Measurements from ENCODE around the gene ZNF277.
"Not testable (repeated sequence)": the region's sequence is repeated elsewhere in the genome, so short reads cannot be mapped to it uniquely, and the experiment has no call there.

ZNF277 gene

GRCh38 chr7:112383671-112384417 is 177.3 kb downstream of the ZNF277 start:
- H3K36me3 ChIP-seq (ENCODE audit: low read depth): no peaks in the 10 kb centered on the region
- no peak overlapping the region for H3K27ac ChIP-seq (ENCODE audit: poor library complexity, severe bottlenecking)
- H3K4me1 ChIP-seq (ENCODE audit: insufficient read depth, poor library complexity, severe bottlenecking): no peaks in the 10 kb centered on the region
- H3K27me3 ChIP-seq (ENCODE audit: insufficient read depth, poor library complexity, severe bottlenecking): no peaks in the 10 kb centered on the region
- peak; percentile 9 for TF ChIP-seq CTCF (IDR thresholded peaks at IDR 0.05; ENCODE audit: poor library complexity, severe bottlenecking)
- no peak overlapping the region for H3K4me3 ChIP-seq (ENCODE audit: severe bottlenecking)
- H3K9me3 ChIP-seq (ENCODE audit: severe bottlenecking): no peaks in the 10 kb centered on the region
- DNase-seq (ENCODE audit: low spot score) (no peak), ATAC-seq (ENCODE audit: low read depth) (no peak)

- Histone ChIP-seq H3K4me3 (ENCODE audit: severe bottlenecking) (no peak overlapping the region), H3K9me3 (ENCODE audit: severe bottlenecking) (no peaks in the 10 kb centered on the region), H3K27me3 (ENCODE audit: insufficient read depth, poor library complexity, severe bottlenecking) (no peaks in the 10 kb centered on the region), H3K4me1 (ENCODE audit: insufficient read depth, poor library complexity, severe bottlenecking) (no peaks in the 10 kb centered on the region), H3K27ac (ENCODE audit: poor library complexity, severe bottlenecking) (no peak overlapping the region), H3K36me3 (ENCODE audit: low read depth) (no peaks in the 10 kb centered on the region)
- no peak for TF ChIP-seq CTCF (IDR thresholded peaks at IDR 0.05; ENCODE audit: poor library complexity, severe bottlenecking)
- no peak for DNase-seq (ENCODE audit: low spot score)
- ATAC-seq (ENCODE audit: low read depth): no peak
Measured at GRCh38 chr7:112385516-112385915, 179.0 kb downstream of the ZNF277 start.

- Histone ChIP-seq H3K27me3 (ENCODE audit: insufficient read depth, poor library complexity, severe bottlenecking) (no peaks in the 10 kb centered on the region), H3K36me3 (ENCODE audit: low read depth) (no peaks in the 10 kb centered on the region), H3K4me1 (ENCODE audit: insufficient read depth, poor library complexity, severe bottlenecking) (no peaks in the 10 kb centered on the region), H3K9me3 (ENCODE audit: severe bottlenecking) (no peaks in the 10 kb centered on the region), H3K27ac (ENCODE audit: poor library complexity, severe bottlenecking) (no peak overlapping the region), H3K4me3 (ENCODE audit: severe bottlenecking) (no peak overlapping the region)
- DNase-seq (ENCODE audit: low spot score) (no peak), ATAC-seq (ENCODE audit: low read depth) (no peak)
- no peak for TF ChIP-seq CTCF (IDR thresholded peaks at IDR 0.05; ENCODE audit: poor library complexity, severe bottlenecking)
Measured at GRCh38 chr7:112386619-112387018, 180.1 kb downstream of the ZNF277 start.

GRCh38 chr7:112390167-112390566 is 183.7 kb downstream of the ZNF277 start:
- H3K36me3 ChIP-seq (ENCODE audit: low read depth): no peaks in the 10 kb centered on the region
- no peak for TF ChIP-seq CTCF (IDR thresholded peaks at IDR 0.05; ENCODE audit: poor library complexity, severe bottlenecking)
- H3K9me3 ChIP-seq (ENCODE audit: severe bottlenecking): no peaks in the 10 kb centered on the region
- no peak overlapping the region for H3K27ac ChIP-seq (ENCODE audit: poor library complexity, severe bottlenecking)
- H3K27me3 ChIP-seq (ENCODE audit: insufficient read depth, poor library complexity, severe bottlenecking): no peaks in the 10 kb centered on the region
- H3K4me3 ChIP-seq (ENCODE audit: severe bottlenecking): no peak overlapping the region
- ATAC-seq (ENCODE audit: low read depth): no peak
- no peak for DNase-seq (ENCODE audit: low spot score)
- H3K4me1 ChIP-seq (ENCODE audit: insufficient read depth, poor library complexity, severe bottlenecking): peaks cover 8% of the 10 kb centered on the region

GRCh38 chr7:112391079-112391821 is 184.8 kb downstream of the ZNF277 start:
- not testable (repeated sequence) for H3K27me3 ChIP-seq (ENCODE audit: insufficient read depth, poor library complexity, severe bottlenecking); DNase-seq (ENCODE audit: low spot score); H3K4me1 ChIP-seq (ENCODE audit: insufficient read depth, poor library complexity, severe bottlenecking); H3K36me3 ChIP-seq (ENCODE audit: low read depth); H3K27ac ChIP-seq (ENCODE audit: poor library complexity, severe bottlenecking); H3K9me3 ChIP-seq (ENCODE audit: severe bottlenecking)
- H3K4me3 ChIP-seq (ENCODE audit: severe bottlenecking): peak overlapping the region; percentile 9
- ATAC-seq (ENCODE audit: low read depth): peak; percentile 43; the same call in 2 of the 3 replicates

- DNase-seq (ENCODE audit: low spot score): peak; percentile 64
- peak overlapping the region; percentile 40 for H3K4me3 ChIP-seq (ENCODE audit: severe bottlenecking)
- H3K36me3 ChIP-seq (ENCODE audit: low read depth); H3K27me3 ChIP-seq (ENCODE audit: insufficient read depth, poor library complexity, severe bottlenecking); H3K9me3 ChIP-seq (ENCODE audit: severe bottlenecking); H3K4me1 ChIP-seq (ENCODE audit: insufficient read depth, poor library complexity, severe bottlenecking): not testable (repeated sequence)
- peak; percentile 79 for ATAC-seq (ENCODE audit: low read depth)
- peak overlapping the region; percentile 54 for H3K27ac ChIP-seq (ENCODE audit: poor library complexity, severe bottlenecking)
Measured at GRCh38 chr7:112391841-112392286, 185.4 kb downstream of the ZNF277 start.
